Glutamatergic neuron (in vitro differentiated cells): ENCODE data around the gene POU2F1. TPM values are rescaled to one million over a fixed set of nuclear protein-coding genes. Genes with fewer than 3 reads are reported as not detected.
"Not testable (repeated sequence)": the region's sequence is repeated elsewhere in the genome, so short reads cannot be mapped to it uniquely, and the experiment has no call there.

Experiments used
- DNase-seq: peaks from one replicate; pipeline ENCODE4 v3.0.0; 2022
- H3K27ac Mint-ChIP-seq: one replicate; pipeline ENCODE4 v1.8.0; 2020; ENCODE audit warnings: mild to moderate bottlenecking, mixed read lengths, inconsistent platforms; ENCODE audit not compliant: unreplicated experiment
- H3K27me3 Mint-ChIP-seq: one replicate; pipeline ENCODE4 v1.8.0; 2020; ENCODE audit warnings: mild to moderate bottlenecking, moderate library complexity, mixed read lengths, inconsistent platforms; ENCODE audit not compliant: unreplicated experiment
- H3K36me3 Mint-ChIP-seq: one replicate; pipeline ENCODE4 v1.8.0; 2020; ENCODE audit warnings: mild to moderate bottlenecking, mixed read lengths, inconsistent platforms; ENCODE audit not compliant: unreplicated experiment
- H3K4me1 Mint-ChIP-seq: one replicate; pipeline ENCODE4 v1.8.0; 2020; ENCODE audit warnings: mild to moderate bottlenecking, low read depth, mixed read lengths, inconsistent platforms; ENCODE audit not compliant: unreplicated experiment
- H3K4me3 Mint-ChIP-seq: one replicate; pipeline ENCODE4 v1.8.0; 2020; ENCODE audit warnings: mild to moderate bottlenecking, mixed read lengths, inconsistent platforms; ENCODE audit not compliant: unreplicated experiment
- H3K9me3 Mint-ChIP-seq: one replicate; pipeline ENCODE4 v1.8.0; 2020; ENCODE audit warnings: mild to moderate bottlenecking, moderate library complexity, mixed read lengths, inconsistent platforms; ENCODE audit not compliant: unreplicated experiment
- total RNA-seq: library from RNA; stranded (reverse); fragmentation: NEBNext Ultra II Directional; extraction: Animal tissue kit (Norgen Biotek cat#: 25700); gene quantifications from one replicate; pipeline ENCODE4 v1.2.1, GENCODE V29; 2021; ENCODE audit not compliant: unreplicated experiment
- TF ChIP-seq, protein P1 (sequence below): fragments of 200-600 bp; sonication (generic); IDR thresholded peaks from one replicate; pipeline ENCODE4 v1.5.0; 2021; ENCODE audit not compliant: partially characterized antibody, unreplicated experiment

Gene POU2F1
- total RNA-seq, 1 donor from 2014 or later: 37.7 TPM

DNA sequence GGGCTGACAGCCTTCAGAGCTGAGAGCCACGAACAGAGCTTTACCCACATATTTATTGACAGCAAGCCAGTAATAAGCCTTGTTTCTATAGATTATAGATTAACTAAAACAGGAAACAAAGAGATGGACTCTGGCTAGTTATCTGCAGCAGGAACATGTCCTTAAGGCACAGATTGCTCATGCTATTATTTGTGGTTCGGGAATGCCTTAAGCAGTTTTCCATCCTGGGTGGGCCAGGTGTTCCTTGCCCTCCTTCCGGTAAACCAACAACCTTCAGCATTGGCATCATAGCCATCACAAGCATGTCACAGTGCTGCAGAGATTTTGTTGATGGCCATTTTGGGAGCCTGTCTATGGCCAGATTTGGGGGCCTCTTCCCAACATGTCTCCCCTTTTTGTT, 96.8 kb downstream of the POU2F1 start:
- H3K4me1 Mint-ChIP-seq: no peaks in the 10 kb centered on the region
- DNase-seq: no peak
- H3K27me3 Mint-ChIP-seq: no peaks in the 10 kb centered on the region
- no peak overlapping the region for H3K27ac Mint-ChIP-seq
- TF ChIP-seq, protein P1, sequence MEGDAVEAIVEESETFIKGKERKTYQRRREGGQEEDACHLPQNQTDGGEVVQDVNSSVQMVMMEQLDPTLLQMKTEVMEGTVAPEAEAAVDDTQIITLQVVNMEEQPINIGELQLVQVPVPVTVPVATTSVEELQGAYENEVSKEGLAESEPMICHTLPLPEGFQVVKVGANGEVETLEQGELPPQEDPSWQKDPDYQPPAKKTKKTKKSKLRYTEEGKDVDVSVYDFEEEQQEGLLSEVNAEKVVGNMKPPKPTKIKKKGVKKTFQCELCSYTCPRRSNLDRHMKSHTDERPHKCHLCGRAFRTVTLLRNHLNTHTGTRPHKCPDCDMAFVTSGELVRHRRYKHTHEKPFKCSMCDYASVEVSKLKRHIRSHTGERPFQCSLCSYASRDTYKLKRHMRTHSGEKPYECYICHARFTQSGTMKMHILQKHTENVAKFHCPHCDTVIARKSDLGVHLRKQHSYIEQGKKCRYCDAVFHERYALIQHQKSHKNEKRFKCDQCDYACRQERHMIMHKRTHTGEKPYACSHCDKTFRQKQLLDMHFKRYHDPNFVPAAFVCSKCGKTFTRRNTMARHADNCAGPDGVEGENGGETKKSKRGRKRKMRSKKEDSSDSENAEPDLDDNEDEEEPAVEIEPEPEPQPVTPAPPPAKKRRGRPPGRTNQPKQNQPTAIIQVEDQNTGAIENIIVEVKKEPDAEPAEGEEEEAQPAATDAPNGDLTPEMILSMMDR: no peak
- peaks cover 4% of the 10 kb centered on the region for H3K9me3 Mint-ChIP-seq
- H3K4me3 Mint-ChIP-seq: no peak overlapping the region
- peaks cover 35% of the 10 kb centered on the region for H3K36me3 Mint-ChIP-seq

DNA sequence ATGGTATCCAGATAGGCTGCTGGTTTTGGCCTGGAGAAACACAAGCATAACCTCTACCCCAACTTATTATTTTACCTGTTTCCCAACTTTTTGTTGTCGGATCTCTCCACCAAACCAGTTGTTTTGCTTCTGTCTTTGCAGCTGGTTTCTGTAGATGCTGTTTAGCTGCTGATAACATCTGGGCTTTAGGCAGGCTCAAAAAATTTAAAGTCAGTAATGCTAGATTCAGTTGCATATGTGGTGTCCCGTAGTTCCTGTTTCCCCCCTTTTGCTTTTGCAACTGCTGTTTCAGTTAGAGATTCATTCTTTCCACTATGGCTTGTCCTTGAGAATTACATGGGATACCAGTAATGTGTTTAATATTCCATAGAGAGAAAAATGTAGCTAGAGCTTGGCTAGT, 98.5 kb downstream of the POU2F1 start:
- H3K4me1 Mint-ChIP-seq, H3K9me3 Mint-ChIP-seq, H3K27me3 Mint-ChIP-seq, H3K4me3 Mint-ChIP-seq, H3K27ac Mint-ChIP-seq, DNase-seq: not testable (repeated sequence)
- peaks cover 43% of the 10 kb centered on the region for H3K36me3 Mint-ChIP-seq

DNA sequence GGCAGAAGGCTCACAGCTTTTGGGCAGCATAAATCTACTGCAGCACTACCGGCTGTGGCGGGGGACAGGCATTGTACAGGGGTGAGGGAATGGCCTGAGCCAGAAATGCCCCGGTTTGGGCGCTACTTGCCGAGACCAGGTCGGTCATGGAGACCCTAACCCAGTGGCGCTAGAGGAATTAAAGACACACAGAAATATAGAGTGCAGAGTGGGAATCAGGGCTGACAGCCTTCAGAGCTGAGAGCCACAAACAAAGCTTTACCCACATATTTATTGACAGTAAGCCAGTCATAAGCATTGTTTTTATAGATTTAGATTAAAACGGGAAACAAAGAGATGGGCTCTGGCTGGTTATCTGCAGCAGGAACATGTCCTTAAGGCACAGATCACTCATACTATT, 101.8 kb downstream of the POU2F1 start:
- H3K27me3 Mint-ChIP-seq: no peaks in the 10 kb centered on the region
- H3K27ac Mint-ChIP-seq: no peak overlapping the region
- TF ChIP-seq, protein P1: no peak
- peaks cover 4% of the 10 kb centered on the region for H3K9me3 Mint-ChIP-seq
- no peak overlapping the region for H3K4me3 Mint-ChIP-seq
- H3K4me1 Mint-ChIP-seq: peaks cover under 1% of the 10 kb centered on the region
- no peak for DNase-seq
- H3K36me3 Mint-ChIP-seq: peaks cover 37% of the 10 kb centered on the region

DNA sequence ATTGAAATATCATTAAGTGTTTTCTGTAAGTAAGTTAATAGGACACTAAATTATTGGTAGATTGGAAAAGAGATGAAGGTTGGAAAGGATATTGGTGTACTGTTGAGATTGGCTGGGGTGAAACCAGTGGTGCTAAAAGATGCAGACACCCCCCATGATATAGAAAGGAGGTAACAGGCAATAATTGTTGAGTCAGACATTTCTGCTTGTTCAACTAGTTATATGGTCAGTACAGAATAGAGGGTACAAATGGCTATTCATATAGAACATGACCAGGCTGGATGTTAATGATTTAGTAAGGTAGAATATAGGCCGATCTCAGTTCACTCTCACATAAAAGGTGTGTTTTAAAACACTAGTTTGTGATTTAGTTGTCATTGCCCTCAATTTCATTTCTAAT, 104.5 kb downstream of the POU2F1 start:
- H3K27ac Mint-ChIP-seq: no peak overlapping the region
- H3K36me3 Mint-ChIP-seq: peaks cover 27% of the 10 kb centered on the region
- no peak overlapping the region for H3K4me3 Mint-ChIP-seq
- TF ChIP-seq, protein P1: no peak
- no peaks in the 10 kb centered on the region for H3K27me3 Mint-ChIP-seq
- peaks cover 4% of the 10 kb centered on the region for H3K9me3 Mint-ChIP-seq
- peaks cover 14% of the 10 kb centered on the region for H3K4me1 Mint-ChIP-seq
- DNase-seq: no peak

DNA sequence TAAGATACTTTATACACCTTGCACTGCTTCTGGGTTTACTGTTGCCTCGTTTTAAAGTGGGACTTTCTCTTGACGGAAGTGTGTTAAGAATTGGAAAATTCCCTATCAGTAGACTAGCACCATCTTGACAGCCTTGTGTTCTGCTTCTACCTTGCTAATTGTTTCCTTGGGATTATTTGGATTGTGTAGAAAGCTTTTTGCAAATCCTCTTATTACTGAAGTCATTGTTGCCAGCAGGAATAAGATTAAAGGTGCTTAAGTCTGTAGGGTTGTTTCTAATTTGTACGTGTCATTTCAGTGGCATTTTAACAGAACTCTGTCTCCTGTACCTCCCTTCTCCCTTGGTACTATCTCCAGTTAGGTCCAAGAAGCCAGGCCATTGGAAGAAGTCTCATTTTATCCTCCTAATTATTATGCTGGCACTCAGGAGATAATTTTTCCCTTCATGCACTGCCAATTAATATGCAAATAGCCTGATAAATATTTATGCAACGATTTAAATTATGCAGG, 107.7 kb downstream of the POU2F1 start:
- no peak overlapping the region for H3K27ac Mint-ChIP-seq
- H3K36me3 Mint-ChIP-seq: peaks cover 5% of the 10 kb centered on the region
- no peak for DNase-seq
- peaks cover 14% of the 10 kb centered on the region for H3K4me1 Mint-ChIP-seq
- H3K27me3 Mint-ChIP-seq: no peaks in the 10 kb centered on the region
- no peak overlapping the region for H3K4me3 Mint-ChIP-seq
- no peaks in the 10 kb centered on the region for H3K9me3 Mint-ChIP-seq
- TF ChIP-seq, protein P1: no peak
